ENCODE data around the gene FAM120B.

- no peak for TF ChIP-seq CTCF (IDR thresholded peaks at IDR 0.05; ENCODE audit: low read length)
- TF ChIP-seq EZH2 (IDR thresholded peaks at IDR 0.05; ENCODE audit: borderline replicate concordance, low read length), result no peak
Measured at GRCh38 chr6:170416303-170416702, 109.7 kb downstream of the FAM120B start.
